SIG-M5 (cell line): ENCODE measurements around the gene TMEM273.

Experiments
- DNase-seq: peaks from one replicate; lab custom pipeline; 2025; lab: John Stamatoyannopoulos, UW

The TMEM273 gene

DNA sequence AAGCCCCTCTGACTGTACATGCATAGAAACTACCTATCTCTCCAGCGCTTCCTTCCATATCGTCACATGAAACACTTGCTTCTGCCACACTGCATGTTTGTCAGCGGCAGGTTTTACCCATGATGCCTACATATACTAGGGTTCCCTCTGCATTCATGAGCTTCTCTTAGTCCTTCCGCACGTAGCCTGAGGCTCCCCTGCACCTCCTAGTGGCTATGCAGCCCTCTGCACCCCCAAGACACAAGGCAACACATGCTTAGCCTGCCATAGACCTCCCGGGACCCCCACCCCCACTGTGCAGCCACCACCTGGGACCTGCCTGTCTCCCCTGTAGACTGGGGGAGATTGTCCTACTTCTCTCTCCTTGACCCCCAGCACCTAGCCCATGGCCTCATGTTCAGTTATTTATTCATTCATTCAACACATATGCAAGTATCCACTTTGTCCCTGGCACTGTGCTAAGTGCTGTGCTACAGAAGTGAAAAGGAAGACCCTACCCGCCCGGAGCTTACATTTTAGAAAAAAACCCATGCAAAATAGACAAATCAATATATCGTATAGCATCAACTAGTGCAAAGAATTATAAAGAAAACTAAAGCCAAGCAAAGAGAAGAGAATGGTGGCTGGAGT lies 23.5 kb downstream of the TMEM273 start:
- DNase-seq: peak; percentile 13

DNA sequence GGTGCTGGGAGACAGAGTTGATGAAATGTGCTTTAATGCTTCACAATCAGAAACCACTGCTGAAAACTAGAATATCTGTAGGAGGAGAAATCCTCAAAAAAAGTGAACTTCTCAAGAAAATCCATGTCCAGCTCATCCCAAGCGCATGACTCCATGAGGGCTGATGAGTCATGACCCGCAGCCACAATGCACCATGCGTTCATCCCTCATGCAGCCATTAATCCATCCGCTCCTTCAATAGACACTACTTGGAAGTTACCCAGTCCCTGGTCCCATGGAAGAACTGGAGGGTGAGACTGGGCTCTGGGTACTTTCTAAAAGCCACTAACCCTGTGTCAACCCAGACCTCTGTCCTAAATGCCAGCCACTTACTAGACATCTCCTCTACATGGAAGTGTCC lies 24.4 kb downstream of the TMEM273 start:
- DNase-seq: no peak

DNA sequence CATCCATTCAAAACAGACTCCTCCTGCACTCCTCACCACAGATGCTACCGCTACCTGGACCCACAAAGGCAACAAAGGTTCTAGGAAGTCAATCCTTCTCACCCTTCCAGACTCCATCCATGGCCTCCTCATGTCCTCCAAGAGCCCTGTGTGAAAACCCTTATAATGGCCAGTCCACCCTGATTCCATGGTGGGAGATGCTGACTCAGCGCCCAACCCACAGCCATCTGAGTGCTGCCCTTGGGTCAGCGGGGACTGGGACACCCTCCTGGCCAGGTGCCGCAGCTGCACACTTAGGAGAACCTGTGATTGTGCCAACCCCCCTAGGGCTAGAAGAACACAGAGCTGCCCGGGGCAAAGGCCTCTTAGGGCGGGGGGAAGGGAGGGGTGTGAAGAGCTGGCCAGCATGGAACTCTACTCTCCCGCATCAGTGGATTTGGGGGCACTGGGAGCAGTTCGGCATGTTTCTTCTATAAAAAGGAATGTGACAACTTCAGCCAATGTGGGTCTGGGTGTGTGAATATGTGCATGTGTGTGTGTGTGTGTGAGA lies 25.4 kb downstream of the TMEM273 start:
- DNase-seq: no peak

GRCh38 chr10:49162063-49162462 lies 26.1 kb downstream of the TMEM273 start:
- DNase-seq: no peak

DNA sequence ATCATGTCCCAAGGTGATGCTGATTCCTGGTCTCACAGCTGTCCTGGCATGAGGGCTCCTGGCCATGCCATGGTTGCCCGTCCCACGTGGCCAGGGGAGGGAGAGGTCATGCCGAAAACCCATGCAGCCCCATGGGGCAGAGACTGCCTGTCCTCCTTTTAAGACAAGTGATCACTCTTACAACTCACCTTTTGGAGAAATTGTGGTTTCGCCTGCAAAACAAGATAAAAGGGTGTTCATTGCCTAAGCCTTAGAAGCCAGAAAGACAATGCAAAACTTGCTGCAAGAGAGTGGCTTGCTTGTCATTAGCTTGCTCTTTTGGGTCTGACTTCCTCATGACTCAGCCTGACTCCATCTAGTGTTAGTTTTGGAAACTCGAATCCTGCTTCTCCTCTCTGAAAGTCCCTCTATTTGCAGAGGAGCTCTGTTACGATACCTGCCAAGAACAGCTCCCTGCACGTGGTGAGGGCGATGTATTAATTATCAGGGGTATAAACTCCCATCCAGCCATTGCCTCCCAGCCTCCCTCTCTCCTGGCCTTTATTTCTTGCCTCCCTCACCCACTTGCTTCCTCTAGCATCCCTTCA lies 26.7 kb downstream of the TMEM273 start:
- no peak for DNase-seq

DNA sequence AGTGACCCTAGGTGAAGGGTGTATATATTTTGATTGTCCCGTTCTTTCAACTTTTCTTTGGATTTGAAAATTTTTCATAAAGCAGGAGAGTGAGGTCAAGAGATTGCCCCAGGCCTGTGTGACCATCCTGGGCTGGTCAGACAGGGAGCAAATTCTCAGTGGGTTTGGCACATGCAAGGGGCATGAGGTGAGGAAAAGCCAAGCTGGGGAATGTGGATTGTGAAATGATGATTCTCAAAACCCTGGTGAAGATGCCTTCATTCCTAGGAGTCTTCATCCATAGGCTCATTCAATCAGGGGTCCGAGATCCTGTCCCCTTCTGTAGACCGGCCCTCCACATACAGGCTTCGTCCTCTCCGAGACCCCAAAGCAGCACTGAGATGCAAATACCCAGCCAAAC lies 27.4 kb downstream of the TMEM273 start:
- DNase-seq: no peak

DNA sequence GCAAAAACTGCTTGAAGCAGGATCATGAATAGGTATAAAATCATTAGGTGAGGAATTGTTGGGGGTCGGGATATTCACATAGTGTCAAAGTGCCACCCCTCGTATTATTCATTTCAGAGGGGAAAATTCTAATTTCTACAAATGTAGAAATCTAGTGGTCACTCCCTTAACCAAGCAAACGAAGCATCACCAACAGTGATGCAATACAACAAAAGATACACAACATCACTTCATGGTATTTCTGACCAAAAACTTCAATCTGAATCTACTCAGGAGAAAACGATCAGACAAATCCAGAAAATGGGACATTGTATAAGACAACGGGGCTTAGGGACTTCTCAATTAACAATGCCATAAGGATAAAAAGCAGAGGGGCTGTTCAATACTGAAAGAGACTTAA lies 28.1 kb downstream of the TMEM273 start:
- no peak for DNase-seq

DNA sequence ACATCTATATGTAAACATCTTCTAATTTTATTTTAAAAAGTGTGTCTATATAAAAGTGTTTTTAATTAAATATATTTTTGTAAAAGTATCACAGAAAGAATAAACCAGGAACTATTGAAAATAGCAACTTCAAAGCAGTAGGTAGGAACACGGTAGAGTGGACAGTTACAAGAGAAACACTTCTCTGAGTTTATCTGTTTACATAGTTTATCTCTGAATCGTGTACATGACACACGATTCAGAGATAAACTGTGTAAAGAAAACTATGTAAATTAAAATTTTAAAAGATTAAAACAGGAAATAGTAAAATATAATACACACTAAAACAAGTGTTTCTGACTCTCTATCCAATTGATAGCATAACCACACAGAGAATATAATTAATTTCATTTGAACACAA lies 29.3 kb downstream of the TMEM273 start:
- DNase-seq: no peak

GRCh38 chr10:49158404-49158803 lies 29.8 kb downstream of the TMEM273 start:
- no peak for DNase-seq

DNA sequence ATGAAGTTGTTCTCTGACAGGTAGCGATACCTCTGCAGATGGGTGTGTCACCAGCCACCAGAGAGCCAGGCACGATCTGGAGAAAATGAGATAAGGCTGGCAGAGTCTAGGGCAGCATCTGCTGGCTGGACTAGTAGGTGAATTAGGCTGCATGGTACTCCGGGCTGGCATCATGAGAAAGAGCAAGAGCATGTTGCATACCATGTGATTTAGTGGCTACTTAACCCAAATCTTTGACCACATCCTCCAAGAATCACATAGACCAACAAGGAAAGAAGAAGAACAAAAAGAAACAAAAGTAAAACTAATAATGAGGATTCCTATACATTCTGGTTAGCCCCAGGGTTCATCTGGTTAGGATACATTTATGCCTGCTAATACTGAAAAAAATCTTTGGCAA lies 31.0 kb downstream of the TMEM273 start:
- DNase-seq: no peak

- DNase-seq: no peak
These were observed 33.5 kb downstream of the TMEM273 start for GRCh38 chr10:49154641-49155040.

- DNase-seq: no peak
These were observed 34.2 kb downstream of the TMEM273 start for GRCh38 chr10:49153971-49154370.

- DNase-seq: no peak
These were observed 35.1 kb downstream of the TMEM273 start for GRCh38 chr10:49153115-49153514.

- DNase-seq: no peak
These were observed 35.5 kb downstream of the TMEM273 start for GRCh38 chr10:49152663-49153062.

DNA sequence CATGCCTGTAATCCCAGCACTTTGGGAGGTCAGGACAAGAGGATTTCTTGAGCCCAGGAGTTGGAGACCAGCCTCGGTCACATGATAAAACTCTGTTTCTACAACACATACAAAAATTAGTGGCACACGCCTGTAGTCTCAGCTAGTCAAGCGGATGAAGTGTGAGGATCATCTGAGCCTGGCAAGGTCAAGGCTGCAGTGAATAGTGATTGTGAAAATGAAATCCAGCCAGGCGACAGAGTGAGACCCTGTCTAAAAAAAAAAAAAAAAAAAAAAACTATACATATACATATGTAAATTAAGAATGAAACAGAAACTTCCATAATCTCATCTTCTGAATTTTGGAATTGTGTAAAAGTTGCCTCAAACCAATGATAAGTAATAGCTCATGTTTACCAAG lies 36.2 kb downstream of the TMEM273 start:
- DNase-seq: no peak

DNA sequence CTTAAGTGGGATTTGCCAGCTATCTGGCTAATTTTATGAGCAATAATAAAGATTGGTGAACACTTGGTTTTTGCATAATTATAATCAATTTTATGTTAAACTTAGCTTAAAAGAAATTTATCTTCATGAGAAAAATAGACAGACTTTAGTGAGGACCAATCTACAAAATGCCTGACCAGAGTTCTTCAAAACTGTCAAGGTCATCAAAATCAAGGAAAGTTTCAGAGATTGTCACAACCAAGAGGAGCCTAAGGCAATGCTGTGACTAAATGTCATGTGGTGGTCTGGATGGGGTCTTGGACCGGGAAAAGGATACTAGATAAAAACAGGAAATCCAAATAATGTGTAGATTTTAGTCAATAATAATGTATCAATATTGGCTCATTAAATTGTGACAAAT lies 36.7 kb downstream of the TMEM273 start:
- no peak for DNase-seq

- DNase-seq: no peak
These were observed 37.2 kb downstream of the TMEM273 start for GRCh38 chr10:49151025-49151445.

DNA sequence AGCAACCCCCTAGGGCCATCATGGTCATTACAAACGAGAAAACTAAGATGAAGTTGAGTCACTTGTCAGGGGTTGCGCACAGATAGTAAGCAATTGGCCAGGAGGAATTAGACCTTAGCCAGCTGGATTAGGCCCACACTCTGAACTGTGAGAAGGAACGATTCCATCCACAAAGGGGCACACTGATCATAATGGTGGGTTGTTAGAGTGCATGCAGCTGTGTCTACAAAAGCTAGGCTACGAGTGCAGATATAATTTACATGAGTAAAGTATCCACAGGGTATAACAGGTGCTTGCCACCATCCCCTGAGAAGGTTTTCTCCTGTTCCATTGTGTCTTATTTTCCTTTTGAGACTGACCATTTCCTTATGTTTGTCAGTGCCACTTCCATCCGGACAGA lies 37.8 kb downstream of the TMEM273 start:
- no peak for DNase-seq

- no peak for DNase-seq
These were observed 38.3 kb downstream of the TMEM273 start for GRCh38 chr10:49149881-49150280.

GRCh38 chr10:49144058-49144720 lies 44.0 kb downstream of the TMEM273 start:
- no peak for DNase-seq

DNA sequence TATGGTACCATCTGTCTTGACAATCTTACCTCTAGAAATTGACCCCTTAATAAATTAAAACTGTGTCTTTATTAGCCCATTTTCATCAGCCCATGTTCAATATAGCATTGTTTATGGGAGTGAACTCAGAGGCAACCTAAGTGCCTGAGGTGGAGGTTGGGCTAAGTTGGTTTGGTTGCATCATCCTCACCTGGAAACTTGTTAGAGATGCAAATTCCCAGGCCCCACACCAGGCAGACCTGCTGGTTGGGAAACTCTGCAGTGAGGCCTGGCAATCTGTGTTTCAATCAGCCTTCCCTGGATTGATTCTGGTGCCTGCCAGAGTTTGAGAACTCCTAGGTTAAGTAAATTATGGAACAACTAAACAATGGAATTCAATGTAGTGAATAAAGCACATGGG lies 44.9 kb downstream of the TMEM273 start:
- DNase-seq: no peak

DNA sequence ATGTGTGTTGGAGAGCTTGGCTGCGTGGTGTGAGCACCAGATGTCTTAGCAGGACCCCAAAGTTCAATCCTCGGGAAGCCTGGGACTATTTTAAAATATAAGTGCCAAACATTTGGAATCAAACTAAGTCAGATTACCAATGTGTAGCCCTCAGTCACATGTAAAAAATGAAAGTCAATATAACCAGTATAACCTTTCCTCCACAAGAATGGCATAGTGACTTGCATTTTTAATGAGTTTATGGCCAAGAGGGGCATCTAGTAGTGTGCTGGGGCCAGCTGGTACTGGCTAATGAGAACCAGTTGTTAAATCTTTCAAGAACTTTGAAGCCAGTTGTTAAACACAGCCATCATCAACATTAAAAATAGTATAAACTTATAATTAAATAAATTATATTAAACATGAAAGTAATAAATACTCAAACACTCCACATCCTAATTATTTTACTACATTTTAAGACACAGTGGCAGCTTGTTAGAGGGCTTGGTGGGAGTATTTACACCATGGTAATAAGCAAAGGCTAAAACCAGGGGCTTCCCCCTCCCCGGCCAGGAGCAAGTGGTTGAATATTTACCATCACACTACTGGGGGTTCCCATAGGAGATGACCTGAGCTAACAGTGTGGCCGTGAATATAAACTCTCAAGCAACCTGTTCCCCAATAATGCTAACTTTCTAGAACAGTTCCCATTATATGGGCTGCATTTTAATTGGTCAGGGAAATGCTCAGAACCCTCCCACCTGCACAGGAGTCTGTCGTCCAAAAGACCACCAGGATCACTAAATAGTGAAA lies 46.5 kb downstream of the TMEM273 start:
- DNase-seq: no peak
